ENCODE results near the gene SURF2.

Gene SURF2

DNA sequence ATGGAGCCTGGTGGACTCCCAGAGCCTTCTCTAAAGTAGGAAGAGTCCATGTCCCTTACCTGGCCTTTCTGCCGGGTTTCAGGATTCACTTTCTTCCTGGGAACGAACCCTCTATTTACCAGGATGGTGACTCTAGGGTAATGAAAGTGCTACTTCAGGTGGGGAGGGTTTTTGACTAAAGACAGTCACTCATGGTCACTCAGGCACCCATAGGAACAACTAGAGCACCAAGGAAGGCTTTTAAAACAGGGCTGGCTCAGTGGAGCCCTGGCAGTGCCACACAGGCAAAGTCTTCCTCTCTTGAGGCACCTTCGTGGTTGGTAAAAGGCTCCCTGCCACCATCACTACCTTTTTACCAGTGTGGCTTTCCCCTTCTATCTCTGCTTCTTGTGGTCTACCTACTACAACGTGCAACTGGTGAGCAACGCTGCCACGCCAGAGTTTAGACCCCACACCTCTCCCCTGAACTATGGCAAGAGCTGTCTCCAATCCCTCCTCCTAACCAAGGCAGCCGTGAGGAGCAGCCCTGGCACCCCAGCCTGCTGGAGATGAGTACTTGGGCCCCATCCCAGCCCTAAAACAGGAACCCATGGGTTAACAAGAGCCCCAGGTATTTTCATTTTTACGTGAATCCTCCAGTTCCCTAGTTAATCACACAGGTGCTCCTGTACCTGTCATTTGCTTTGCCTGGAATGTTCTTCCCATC is 3.6 kb upstream of the SURF2 start:
- TF ChIP-seq, protein P1, sequence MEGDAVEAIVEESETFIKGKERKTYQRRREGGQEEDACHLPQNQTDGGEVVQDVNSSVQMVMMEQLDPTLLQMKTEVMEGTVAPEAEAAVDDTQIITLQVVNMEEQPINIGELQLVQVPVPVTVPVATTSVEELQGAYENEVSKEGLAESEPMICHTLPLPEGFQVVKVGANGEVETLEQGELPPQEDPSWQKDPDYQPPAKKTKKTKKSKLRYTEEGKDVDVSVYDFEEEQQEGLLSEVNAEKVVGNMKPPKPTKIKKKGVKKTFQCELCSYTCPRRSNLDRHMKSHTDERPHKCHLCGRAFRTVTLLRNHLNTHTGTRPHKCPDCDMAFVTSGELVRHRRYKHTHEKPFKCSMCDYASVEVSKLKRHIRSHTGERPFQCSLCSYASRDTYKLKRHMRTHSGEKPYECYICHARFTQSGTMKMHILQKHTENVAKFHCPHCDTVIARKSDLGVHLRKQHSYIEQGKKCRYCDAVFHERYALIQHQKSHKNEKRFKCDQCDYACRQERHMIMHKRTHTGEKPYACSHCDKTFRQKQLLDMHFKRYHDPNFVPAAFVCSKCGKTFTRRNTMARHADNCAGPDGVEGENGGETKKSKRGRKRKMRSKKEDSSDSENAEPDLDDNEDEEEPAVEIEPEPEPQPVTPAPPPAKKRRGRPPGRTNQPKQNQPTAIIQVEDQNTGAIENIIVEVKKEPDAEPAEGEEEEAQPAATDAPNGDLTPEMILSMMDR (IDR thresholded peaks at IDR 0.05): no peak

DNA sequence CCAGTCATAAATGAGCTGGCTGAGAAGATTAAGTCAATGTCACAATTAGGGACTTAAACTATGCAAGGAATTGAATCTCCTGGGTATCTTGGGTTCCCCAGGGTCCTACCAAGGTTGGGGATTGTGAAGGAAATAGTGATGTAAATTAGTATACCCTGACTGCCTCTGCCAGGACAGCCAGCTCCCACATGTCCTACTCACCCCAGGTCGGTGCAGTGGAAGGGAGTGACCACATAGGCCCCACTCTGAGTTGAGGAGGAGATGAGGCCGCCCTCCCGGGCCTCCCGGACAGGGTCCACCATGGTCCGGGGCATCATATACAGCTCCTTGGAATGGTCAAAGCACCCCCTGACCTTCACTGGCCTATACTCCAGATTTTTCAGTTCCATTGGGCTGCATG is 2.8 kb upstream of the SURF2 start:
- TF ChIP-seq, protein P1 (IDR thresholded peaks at IDR 0.05): no peak

DNA sequence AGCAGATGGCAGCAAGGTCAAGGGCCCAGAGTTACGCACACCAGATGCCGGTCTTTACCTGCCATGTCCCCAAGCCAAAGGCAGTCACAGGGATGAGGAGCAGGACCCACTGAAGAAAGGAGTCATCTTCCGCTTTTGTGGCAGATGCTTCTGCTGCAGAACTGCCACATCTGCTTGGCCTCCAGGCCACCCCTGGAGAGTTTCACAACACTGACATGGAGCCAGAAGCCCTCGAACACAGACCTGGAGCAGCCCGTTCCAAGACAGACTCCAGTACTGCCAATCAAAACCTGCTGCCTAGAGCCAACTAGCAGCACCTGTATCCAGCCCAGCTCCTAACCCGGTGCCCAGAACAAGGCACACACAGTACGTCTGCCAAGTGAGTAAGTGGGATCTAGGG is 1.6 kb upstream of the SURF2 start:
- TF ChIP-seq, protein P1 (IDR thresholded peaks at IDR 0.05): no peak

DNA sequence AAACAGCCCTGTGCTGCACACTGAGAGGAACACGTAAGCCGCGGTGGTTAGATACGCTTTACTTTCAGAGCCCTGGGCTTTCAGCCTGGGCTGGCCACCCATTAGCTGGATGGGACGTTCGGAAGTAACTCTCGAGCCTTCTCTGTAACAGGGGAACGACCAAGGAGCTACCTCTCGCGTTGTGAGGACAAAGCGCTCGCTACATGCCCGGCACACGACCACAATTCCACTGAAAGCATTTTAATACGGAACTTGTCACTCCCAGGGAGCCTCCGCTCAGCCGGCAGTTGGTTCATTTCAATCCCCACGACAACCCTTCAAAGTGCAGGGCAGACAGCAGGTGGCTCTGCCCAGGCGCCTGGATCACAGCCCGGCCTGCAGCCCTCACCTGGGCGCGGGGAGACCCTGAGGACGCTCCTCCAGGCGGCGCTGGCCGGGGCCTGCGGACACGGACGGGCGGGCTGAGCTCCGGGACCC is 431 bp upstream of the SURF2 start:
- TF ChIP-seq, protein P1 (IDR thresholded peaks at IDR 0.05): no peak

DNA sequence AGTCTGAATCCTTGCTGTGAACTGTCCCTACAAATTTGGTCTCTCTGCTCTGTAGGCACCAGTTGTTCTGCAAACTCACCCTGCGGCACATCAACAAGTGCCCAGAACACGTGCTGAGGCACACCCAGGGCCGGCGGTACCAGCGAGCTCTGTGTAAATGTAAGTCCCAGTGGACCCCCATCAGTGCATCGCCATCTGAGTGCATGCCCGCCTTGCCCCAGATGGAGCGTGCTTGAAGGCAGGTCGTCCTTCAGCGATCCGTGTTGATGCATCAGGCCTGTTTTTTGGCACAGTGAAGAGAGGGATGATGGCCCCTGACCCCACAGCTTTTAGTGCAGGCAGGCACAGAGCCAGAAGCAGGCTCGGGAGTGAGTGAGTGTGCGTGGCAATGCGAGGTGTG is 1.3 kb downstream of the SURF2 start:
- TF ChIP-seq, protein P1 (IDR thresholded peaks at IDR 0.05): no peak

DNA sequence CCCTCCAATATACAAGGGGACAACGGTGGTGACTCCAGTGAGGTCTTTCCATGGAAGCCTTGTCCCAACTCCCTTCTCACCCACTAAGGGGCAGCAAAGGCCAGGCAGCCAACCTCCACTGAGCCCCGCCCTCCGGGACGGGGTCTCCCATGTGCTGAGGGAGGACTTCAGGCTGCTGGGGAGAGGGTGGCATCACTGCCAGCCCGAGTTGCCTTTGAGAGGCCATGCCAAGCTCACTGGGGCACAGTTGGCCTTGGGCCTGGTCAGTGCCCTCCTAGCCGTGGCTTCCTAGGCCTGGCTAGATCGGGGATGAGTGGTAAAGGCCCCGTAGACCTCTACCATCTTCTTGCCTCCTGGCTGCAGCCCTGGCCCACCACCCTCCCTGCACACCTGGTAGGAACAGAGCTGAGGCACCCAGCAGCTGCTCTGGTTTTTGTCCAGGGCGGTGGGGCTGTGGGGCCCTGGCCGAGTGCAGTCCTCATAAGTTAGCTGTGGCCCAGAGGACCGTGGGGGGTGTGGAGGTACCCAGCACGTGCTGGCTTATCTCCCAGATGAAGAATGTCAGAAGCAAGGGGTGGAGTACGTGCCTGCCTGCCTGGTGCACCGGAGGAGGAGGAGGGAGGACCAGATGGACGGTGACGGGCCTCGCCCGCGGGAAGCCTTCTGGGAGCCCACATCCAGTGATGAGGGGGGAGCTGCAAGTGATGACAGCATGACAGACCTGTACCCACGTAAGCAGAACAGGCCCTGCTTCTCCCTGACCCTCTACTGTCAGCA is 3.2 kb downstream of the SURF2 start:
- TF ChIP-seq, protein P1 (IDR thresholded peaks at IDR 0.05): no peak

DNA sequence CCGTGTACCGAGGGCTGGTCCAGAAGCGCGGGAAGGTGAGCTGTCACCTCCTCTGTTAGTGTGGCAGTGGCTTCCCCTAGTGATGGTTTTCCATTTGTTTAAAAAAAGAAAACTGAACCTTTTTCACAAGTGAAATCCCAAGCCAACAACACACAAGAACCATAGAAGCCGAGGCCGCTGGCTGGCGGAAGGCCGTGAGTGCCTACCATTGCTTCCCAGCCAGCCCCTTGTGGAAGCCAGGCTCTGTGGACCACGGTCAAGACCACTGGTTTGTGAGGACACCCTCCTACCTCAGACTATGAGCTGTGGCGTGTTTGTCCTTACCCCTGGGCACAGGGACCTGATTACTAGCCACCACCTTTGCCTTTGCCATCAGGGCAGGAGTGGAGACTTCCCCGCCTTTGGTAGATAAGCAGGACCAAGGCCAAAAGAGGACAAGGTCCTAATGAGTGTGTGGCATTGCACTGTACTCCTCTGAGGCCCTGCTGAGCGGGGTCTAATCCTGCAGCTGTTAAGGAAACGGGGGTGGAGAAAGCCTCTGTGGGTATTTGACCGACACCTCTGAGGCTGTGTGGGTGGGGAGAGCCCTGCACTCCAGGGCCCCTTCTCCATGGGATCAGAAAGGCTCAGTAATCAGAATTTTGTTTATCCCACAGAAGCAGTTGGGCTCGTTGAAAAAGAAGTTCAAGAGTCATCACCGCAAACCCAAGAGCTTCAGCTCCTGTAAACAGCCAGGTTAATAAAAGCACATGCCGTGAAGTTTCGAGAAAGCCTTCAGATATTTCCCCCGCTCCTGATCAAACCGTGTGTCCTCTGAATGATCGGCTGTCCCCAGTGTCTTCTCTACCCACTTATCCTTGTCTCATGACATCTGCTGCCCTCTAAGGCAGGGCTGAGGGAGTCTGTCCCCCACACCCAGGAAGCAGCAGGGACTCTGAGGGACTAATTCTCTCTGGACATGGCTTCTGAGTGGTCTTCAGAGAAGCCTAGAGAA is 4.3 kb downstream of the SURF2 start:
- TF ChIP-seq, protein P1 (IDR thresholded peaks at IDR 0.05): no peak

Data from LNCAP (cell line).